Mucosa of stomach (tissue), 1 donor: ENCODE results near the gene CHP1.
A peak's percentile ranks its signal among the peaks of the same experiment; 100 is the strongest.
"Not testable (repeated sequence)": the region's sequence is repeated elsewhere in the genome, so short reads cannot be mapped to it uniquely, and the experiment has no call there.

Experiments
- H3K27me3 ChIP-seq: one replicate; pipeline ENCODE4 v1.7.0; 2013; ENCODE audit warnings: mild to moderate bottlenecking, low read length; ENCODE audit not compliant: control insufficient read depth, insufficient read depth
- H3K36me3 ChIP-seq: one replicate; pipeline ENCODE4 v1.7.0; 2013; ENCODE audit warnings: low read length; ENCODE audit not compliant: control insufficient read depth, insufficient read depth
- H3K4me1 ChIP-seq: one replicate; pipeline ENCODE4 v1.7.0; 2013; ENCODE audit warnings: mild to moderate bottlenecking, low read length; ENCODE audit not compliant: control insufficient read depth, insufficient read depth
- H3K4me3 ChIP-seq: one replicate; pipeline ENCODE4 v1.7.0; 2013; ENCODE audit warnings: low read length
- H3K9ac ChIP-seq: one replicate; pipeline ENCODE4 v1.7.0; 2013; ENCODE audit warnings: mild to moderate bottlenecking, low read length, moderate library complexity
- H3K9me3 ChIP-seq: one replicate; pipeline ENCODE4 v1.7.0; 2013; ENCODE audit warnings: mild to moderate bottlenecking, low read length, moderate library complexity; ENCODE audit not compliant: control insufficient read depth
- donor health status: Pancreatic carcinoma.

Gene CHP1

GRCh38 chr15:41309226-41309905 is 78.3 kb downstream of the CHP1 start:
- no peak overlapping the region for H3K9ac ChIP-seq
- no peak overlapping the region for H3K4me3 ChIP-seq
- no peaks in the 10 kb centered on the region for H3K27me3 ChIP-seq
- H3K4me1 ChIP-seq, result no peaks in the 10 kb centered on the region
- H3K36me3 ChIP-seq, result no peaks in the 10 kb centered on the region
- no peaks in the 10 kb centered on the region for H3K9me3 ChIP-seq

- not testable (repeated sequence) for H3K36me3 ChIP-seq, H3K4me1 ChIP-seq, H3K27me3 ChIP-seq, H3K4me3 ChIP-seq, H3K9ac ChIP-seq, H3K9me3 ChIP-seq
These were observed 89.8 kb downstream of the CHP1 start for GRCh38 chr15:41320805-41321330.

GRCh38 chr15:41323611-41324010 is 92.5 kb downstream of the CHP1 start:
- H3K9ac ChIP-seq, result no peak overlapping the region

GRCh38 chr15:41331281-41331680 is 100.2 kb downstream of the CHP1 start:
- Histone ChIP-seq H3K36me3 (no peaks in the 10 kb centered on the region), H3K9me3 (no peaks in the 10 kb centered on the region), H3K4me1 (no peaks in the 10 kb centered on the region), H3K4me3 (no peak overlapping the region), H3K9ac (peak overlapping the region; percentile 50), H3K27me3 (no peaks in the 10 kb centered on the region)

More at GRCh38 chr15:41323611-41324010, 92.5 kb downstream of the CHP1 start:
- Histone ChIP-seq H3K4me3 (no peak overlapping the region), H3K4me1 (no peaks in the 10 kb centered on the region), H3K36me3 (no peaks in the 10 kb centered on the region), H3K27me3 (no peaks in the 10 kb centered on the region), H3K9me3 (no peaks in the 10 kb centered on the region)
